ENCODE results near the gene NCKAP1.

NCKAP1 gene

DNA sequence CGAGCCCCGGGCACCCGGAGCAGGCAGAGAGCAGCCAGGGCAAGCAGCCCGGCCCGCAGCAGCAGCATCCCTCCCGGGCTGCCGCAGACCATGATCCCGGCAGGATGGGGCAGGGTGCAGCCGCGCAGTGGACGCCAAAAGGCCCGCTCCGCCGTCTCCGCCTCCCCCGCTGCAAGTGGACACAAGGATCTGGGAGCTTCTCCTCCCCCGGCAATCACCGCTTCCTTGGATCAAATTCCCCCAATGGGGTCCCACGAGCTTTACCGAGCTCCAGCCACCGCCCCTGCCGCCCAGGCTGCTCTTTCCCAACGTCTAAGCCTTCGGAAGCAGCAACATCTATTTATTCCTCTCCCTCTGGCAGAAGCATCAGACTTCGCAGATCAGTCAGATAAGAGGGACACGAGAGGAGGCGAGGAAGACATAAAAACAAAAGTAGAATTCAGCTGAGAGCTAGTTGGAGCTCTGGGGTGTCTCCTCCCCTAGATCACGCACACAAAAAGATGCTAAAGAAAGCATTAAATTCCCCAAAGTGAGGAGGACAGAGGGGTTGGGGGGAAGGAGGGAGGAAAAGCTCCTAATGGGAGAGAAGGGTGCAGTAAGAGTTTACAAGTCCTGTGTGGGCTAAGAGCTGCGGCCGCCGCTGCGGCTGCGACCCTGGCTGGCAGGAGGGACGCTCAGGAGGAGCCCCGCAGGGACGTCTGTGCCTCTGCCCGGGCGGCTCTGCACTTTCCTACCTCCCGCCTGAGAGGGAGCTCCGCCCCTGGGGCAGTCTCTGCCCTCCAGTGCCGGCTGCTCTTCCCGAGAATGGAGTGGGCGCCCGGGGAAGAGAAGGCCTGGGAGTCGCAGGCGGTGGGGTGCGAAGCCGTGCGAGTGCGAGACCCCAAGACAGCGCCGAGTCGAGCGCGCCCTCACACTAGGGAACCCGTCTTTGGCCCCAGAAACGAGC, 171.5 kb downstream of the NCKAP1 start, which contains the start of gene FRZB:
Gene FRZB (minus strand): TSS at position 177 of the 946 bp plus-strand sequence. CDS start 85 bp downstream, at position 92.
- DNase-seq, result no peak

DNA sequence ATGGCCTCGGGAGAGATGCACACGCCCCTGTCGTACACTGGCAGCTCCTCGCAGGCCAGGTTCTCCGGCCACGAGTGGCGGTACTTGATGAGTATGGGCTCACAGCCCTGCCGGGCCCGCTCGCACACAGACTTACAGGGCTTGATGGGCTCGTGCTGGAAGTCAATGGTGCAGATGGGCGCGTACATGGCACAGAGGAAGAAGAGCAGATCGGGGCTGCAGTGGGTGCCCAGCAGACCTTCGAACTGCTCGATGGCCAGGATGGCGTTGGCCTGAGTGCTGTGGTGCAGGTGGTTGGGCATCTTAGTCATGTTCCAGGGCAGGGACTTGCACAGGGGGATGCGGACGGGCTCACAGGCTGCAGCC, 172.2 kb downstream of the NCKAP1 start:
- DNase-seq, result no peak

DNA sequence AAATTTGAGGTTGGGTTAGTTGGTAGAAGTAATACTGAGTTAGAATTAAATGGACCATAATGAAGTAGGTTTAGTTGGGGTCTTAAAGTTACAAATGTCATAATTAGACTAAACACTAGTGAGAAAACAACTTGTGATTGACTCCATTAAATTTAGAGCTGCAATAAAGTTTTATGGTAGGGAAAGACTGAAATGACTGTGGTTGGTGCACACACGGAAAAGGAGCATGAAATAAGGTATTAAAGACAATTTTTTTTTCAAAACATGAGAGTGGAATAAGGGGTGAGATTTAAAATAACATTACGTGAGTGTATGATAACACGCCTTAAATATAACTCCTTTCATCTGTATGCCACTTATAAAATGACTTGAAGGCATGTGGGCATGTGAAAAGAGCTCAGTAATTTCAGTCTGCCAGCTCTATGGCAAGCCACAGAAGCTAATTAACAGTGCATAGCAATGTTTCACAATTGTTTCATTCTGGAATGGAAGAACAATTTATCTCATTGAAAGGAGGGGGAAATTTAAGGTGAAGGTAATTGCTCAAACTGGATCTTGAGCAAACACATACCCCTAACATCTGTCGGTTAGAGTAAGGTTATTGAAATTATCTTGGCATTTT, 173.2 kb downstream of the NCKAP1 start:
- no peak for DNase-seq

DNA sequence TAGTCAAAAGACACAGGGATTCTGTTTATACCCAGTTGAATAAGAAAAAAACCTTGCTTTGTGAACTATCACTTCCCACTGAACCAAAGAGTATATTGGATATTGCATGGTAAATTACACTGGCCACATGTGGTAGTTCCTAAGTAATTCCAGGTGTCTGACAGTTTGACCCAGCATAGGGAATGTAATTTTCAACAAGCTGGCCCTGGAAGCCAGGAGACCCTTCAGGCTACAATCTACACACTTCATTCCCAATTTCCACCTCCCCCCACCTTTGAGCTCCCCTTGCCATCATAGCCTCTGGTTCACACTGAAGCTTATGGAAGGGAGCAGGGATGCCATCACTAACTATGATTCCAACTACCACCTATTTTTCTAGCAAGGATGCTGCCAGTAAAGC, 174.6 kb downstream of the NCKAP1 start:
- DNase-seq, result no peak

DNA sequence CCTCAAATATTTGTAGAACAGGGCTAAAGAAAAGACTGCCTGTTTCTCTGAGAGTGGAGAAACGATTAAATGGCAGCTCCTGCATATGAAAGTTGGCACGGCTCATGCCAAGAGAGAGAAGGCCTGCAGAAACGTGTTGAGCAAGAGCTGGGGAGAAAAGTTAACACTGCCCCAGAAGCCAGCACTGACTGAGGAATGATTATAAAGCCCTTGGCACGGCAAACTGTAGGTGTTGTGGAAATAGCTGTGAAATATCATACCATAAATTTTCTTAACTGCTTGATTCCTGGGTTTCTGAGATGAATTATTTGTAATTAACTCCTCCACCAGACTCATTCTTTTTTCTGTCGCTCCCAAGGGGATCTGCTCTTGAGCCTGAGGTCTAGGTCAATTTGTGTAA, 176.2 kb downstream of the NCKAP1 start:
- no peak for DNase-seq

DNA sequence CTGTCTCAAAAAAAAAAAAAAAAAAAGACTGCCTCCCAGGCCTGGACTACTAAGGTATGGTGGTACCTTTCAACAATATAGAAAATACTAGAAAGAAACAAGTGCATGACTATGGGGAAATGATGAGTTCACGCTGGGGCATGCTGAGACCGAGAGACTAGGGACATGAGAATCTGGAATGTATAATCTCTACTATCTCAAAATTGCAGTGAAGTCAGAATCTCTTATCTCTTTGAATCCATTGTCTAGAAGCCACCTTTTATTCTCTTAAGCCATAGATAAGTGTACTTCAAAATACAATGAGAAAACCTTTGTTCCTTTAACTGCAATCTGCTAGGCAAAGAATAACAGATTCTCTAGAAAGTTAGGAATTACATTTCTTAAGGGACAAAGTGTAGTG, 177.4 kb downstream of the NCKAP1 start:
- no peak for DNase-seq

All from hematopoietic multipotent progenitor cell treated with erythropoietin and hydrocortisone succinate and interleukin-3 and kit ligand, for 6 days (in vitro differentiated cells).